ENCODE results near the gene HERPUD2. TPM values are rescaled to one million over a fixed set of nuclear protein-coding genes. Genes with fewer than 3 reads are reported as not detected.

HERPUD2 gene
- total RNA-seq, 1 donor from 2014 or later, result 43.7 TPM

- no peak overlapping the region for H3K27ac ChIP-seq
- H3K27me3 ChIP-seq, result no peaks in the 10 kb centered on the region
- no peak for DNase-seq (ENCODE audit: low spot score)
- no peak overlapping the region for H2AFZ ChIP-seq (replicated peaks)
- Mint-ChIP-seq H3K4me3 (no peak overlapping the region), H3K36me3 (no peaks in the 10 kb centered on the region), H3K27me3 (ENCODE audit: insufficient read depth, low read depth) (no peaks in the 10 kb centered on the region), H3K9me3 (peaks cover 2% of the 10 kb centered on the region), H3K4me1 (no peaks in the 10 kb centered on the region), H3K27ac (no peak overlapping the region)
- H3K4me3 ChIP-seq, result no peak overlapping the region
- no peak overlapping the region for H3K4me2 ChIP-seq
- H4K20me1 ChIP-seq (ENCODE audit: low read depth), result no peaks in the 10 kb centered on the region
- H3K9me3 ChIP-seq (ENCODE audit: low read depth), result no peaks in the 10 kb centered on the region
- no peak overlapping the region for H3K9ac ChIP-seq
- H3K36me3 ChIP-seq, result no peaks in the 10 kb centered on the region
- no peaks in the 10 kb centered on the region for H3K4me1 ChIP-seq
- no peak for TF ChIP-seq CTCF (IDR thresholded peaks at IDR 0.05)
- no peak for TF ChIP-seq EZH2 (IDR thresholded peaks at IDR 0.05)
- no peak for TF ChIP-seq EZH2phosphoT487 (IDR thresholded peaks at IDR 0.05)
- H3K79me2 ChIP-seq (ENCODE audit: low read depth), result no peaks in the 10 kb centered on the region
- H3F3A ChIP-seq (ENCODE audit: low read depth), result no peaks in the 10 kb centered on the region
Measured at GRCh38 chr7:35725280-35725680, 30.3 kb upstream of the HERPUD2 start.

- no peaks in the 10 kb centered on the region for H3K4me1 Mint-ChIP-seq
- H3K9me3 Mint-ChIP-seq, result peaks cover 2% of the 10 kb centered on the region
- no peaks in the 10 kb centered on the region for H3K27me3 Mint-ChIP-seq (ENCODE audit: insufficient read depth, low read depth)
- Histone ChIP-seq H3K27me3 (no peaks in the 10 kb centered on the region), H3K79me2 (ENCODE audit: low read depth) (no peaks in the 10 kb centered on the region), H4K20me1 (ENCODE audit: low read depth) (no peaks in the 10 kb centered on the region), H3K4me1 (no peaks in the 10 kb centered on the region), H3K9me3 (ENCODE audit: low read depth) (no peaks in the 10 kb centered on the region), H3K9ac (no peak overlapping the region), H3F3A (ENCODE audit: low read depth) (no peaks in the 10 kb centered on the region), H3K36me3 (no peaks in the 10 kb centered on the region), H2AFZ (replicated peaks) (no peak overlapping the region), H3K4me3 (no peak overlapping the region), H3K27ac (no peak overlapping the region), H3K4me2 (no peak overlapping the region)
- no peak overlapping the region for H3K27ac Mint-ChIP-seq
- no peak overlapping the region for H3K4me3 Mint-ChIP-seq
- H3K36me3 Mint-ChIP-seq, result no peaks in the 10 kb centered on the region
- no peak for DNase-seq (ENCODE audit: low spot score)
- TF ChIP-seq EZH2phosphoT487 (IDR thresholded peaks at IDR 0.05) (no peak), EZH2 (IDR thresholded peaks at IDR 0.05) (no peak), CTCF (IDR thresholded peaks at IDR 0.05) (no peak)
Measured at GRCh38 chr7:35723011-35723410, 28.1 kb upstream of the HERPUD2 start.

GRCh38 chr7:35722054-35722849 lies 27.3 kb upstream of the HERPUD2 start:
- no peak for DNase-seq (ENCODE audit: low spot score)
- Mint-ChIP-seq H3K27ac (no peak overlapping the region), H3K9me3 (peaks cover 2% of the 10 kb centered on the region), H3K36me3 (no peaks in the 10 kb centered on the region), H3K4me3 (no peak overlapping the region), H3K4me1 (no peaks in the 10 kb centered on the region), H3K27me3 (ENCODE audit: insufficient read depth, low read depth) (no peaks in the 10 kb centered on the region)
- H3K4me3 ChIP-seq, result no peak overlapping the region
- no peaks in the 10 kb centered on the region for H3K9me3 ChIP-seq (ENCODE audit: low read depth)
- H2AFZ ChIP-seq (replicated peaks), result no peak overlapping the region
- no peak overlapping the region for H3K9ac ChIP-seq
- no peaks in the 10 kb centered on the region for H3K27me3 ChIP-seq
- no peak overlapping the region for H3K4me2 ChIP-seq
- H3K27ac ChIP-seq, result no peak overlapping the region
- H3K36me3 ChIP-seq, result no peaks in the 10 kb centered on the region
- no peaks in the 10 kb centered on the region for H3F3A ChIP-seq (ENCODE audit: low read depth)
- TF ChIP-seq EZH2 (IDR thresholded peaks at IDR 0.05) (no peak), EZH2phosphoT487 (IDR thresholded peaks at IDR 0.05) (no peak), CTCF (IDR thresholded peaks at IDR 0.05) (no peak)
- H4K20me1 ChIP-seq (ENCODE audit: low read depth), result no peaks in the 10 kb centered on the region
- no peaks in the 10 kb centered on the region for H3K79me2 ChIP-seq (ENCODE audit: low read depth)
- no peaks in the 10 kb centered on the region for H3K4me1 ChIP-seq

Measured in neural progenitor cell (in vitro differentiated cells).